PC-3 (cell line): ENCODE data around the gene ADAMTS17. TPM values are rescaled to one million over a fixed set of nuclear protein-coding genes. Genes with fewer than 3 reads are reported as not detected.

Source experiments
- ATAC-seq: fragments of 200-7000 bp; cut with Tn5 transposase; 2 replicates; pipeline ENCODE4 v1.9.1; 2020; ENCODE audit warnings: mild to moderate bottlenecking, moderate library complexity
- BruUV-seq: library from RNA; stranded (reverse); fragments of 400-500 nt; replicated peaks from 2 replicates; lab custom pipeline; 2021; lab: Mats Ljungman, UMichigan
- CTCF ChIA-PET: fragments of 300-600 bp; sonication (Branson Sonifier 250); formaldehyde crosslinking; loops from one replicate; lab custom pipeline; 2022; ENCODE audit warnings: antibody characterized with exemption; lab: Charles Lee
- POLR2A ChIA-PET: fragments of 300-600 bp; sonication (Branson Sonifier 250); formaldehyde crosslinking; loops from one replicate; lab custom pipeline; 2022; ENCODE audit warnings: antibody characterized with exemption; ENCODE audit not compliant: unreplicated experiment; lab: Charles Lee
- DNase-seq: peaks from one replicate; pipeline ENCODE4 v3.0.0-alpha.2; 2015
- H2AFZ ChIP-seq: fragments of 300-600 bp; sonication (generic); 2 replicates; pipeline ENCODE4 v1.6.0; 2016; ENCODE audit warnings: antibody characterized with exemption, low read length
- H3F3A ChIP-seq: fragments of 300-600 bp; sonication (generic); one replicate; pipeline ENCODE4 v1.6.0; 2017; ENCODE audit warnings: antibody characterized with exemption, low read length, control low read depth, mild to moderate bottlenecking; ENCODE audit not compliant: unreplicated experiment
- H3K27ac ChIP-seq: fragments of 300-600 bp; sonication (generic); 2 replicates; pipeline ENCODE4 v1.5.1; 2016; ENCODE audit warnings: mild to moderate bottlenecking, low read length
- H3K27me3 ChIP-seq: fragments of 300-600 bp; sonication (generic); 2 replicates; pipeline ENCODE4 v1.6.1; 2016; ENCODE audit warnings: low read length, mixed read lengths
- H3K36me3 ChIP-seq: fragments of 300-600 bp; sonication (generic); 2 replicates; pipeline ENCODE4 v1.6.1; 2016; ENCODE audit warnings: low read depth, mixed run types, low read length, mixed read lengths
- H3K4me1 ChIP-seq: fragments of 300-600 bp; sonication (generic); 2 replicates; pipeline ENCODE4 v1.5.1; 2016; ENCODE audit warnings: low read length; ENCODE audit not compliant: insufficient read depth
- H3K4me2 ChIP-seq: fragments of 300-600 bp; sonication (generic); 2 replicates; pipeline ENCODE4 v1.6.0; 2016; ENCODE audit warnings: low read length
- H3K4me3 ChIP-seq: fragments of 300-600 bp; sonication (generic); 2 replicates; pipeline ENCODE4 v1.5.1; 2016; ENCODE audit warnings: mild to moderate bottlenecking, low read length, mixed read lengths
- H3K79me2 ChIP-seq: fragments of 300-600 bp; sonication (generic); 2 replicates; pipeline ENCODE4 v1.6.1; 2017; ENCODE audit warnings: low read length, mixed read lengths
- H3K9ac ChIP-seq: fragments of 300-600 bp; sonication (generic); 2 replicates; pipeline ENCODE4 v1.6.0; 2016; ENCODE audit warnings: mild to moderate bottlenecking, low read length
- H3K9me2 ChIP-seq: fragments of 300-600 bp; sonication (generic); replicated peaks from 2 replicates; pipeline ENCODE4 v1.6.1; 2016; ENCODE audit warnings: mixed run types, low read length, mixed read lengths
- H3K9me3 ChIP-seq: fragments of 300-600 bp; sonication (generic); 2 replicates; pipeline ENCODE4 v1.6.1; 2016; ENCODE audit warnings: low read length, mixed read lengths
- H4K20me1 ChIP-seq: fragments of 300-600 bp; sonication (generic); 2 replicates; pipeline ENCODE4 v1.6.1; 2016; ENCODE audit warnings: low read length, mixed read lengths
- EZH2 ChIP-seq: fragments of 300-600 bp; sonication (generic); IDR thresholded peaks from one replicate; pipeline ENCODE4 v1.6.1; 2017; ENCODE audit warnings: antibody characterized with exemption, mild to moderate bottlenecking, low read length; ENCODE audit not compliant: unreplicated experiment
- EZH2phosphoT487 ChIP-seq: fragments of 300-600 bp; sonication (generic); IDR thresholded peaks from 2 replicates; pipeline ENCODE4 v1.6.1; 2018; ENCODE audit warnings: mild to moderate bottlenecking, antibody characterized with exemption, low read length, borderline replicate concordance
- intact Hi-C: fragments of 100-400 bp; cut with micrococcal nuclease; formaldehyde crosslinking; loops from 2 replicates; pipeline ENCODE4 v1.9.0; 2023
- total RNA-seq: library from RNA; depleted of rRNA; stranded (reverse); fragments of >200 nt; gene quantifications from 2 replicates; pipeline ENCODE4 v1.2.3, GENCODE V29; 2014
- TF ChIP-seq, protein P1 (sequence below): fragments of 300-600 bp; sonication (generic); conservative IDR thresholded peaks from 2 replicates; pipeline ENCODE4 v1.5.1; 2017; ENCODE audit warnings: antibody characterized with exemption, low read depth, mild to moderate bottlenecking, low read length

Gene ADAMTS17
- total RNA-seq, 1 experiment from 2014 or later, result 6.9 TPM

DNA sequence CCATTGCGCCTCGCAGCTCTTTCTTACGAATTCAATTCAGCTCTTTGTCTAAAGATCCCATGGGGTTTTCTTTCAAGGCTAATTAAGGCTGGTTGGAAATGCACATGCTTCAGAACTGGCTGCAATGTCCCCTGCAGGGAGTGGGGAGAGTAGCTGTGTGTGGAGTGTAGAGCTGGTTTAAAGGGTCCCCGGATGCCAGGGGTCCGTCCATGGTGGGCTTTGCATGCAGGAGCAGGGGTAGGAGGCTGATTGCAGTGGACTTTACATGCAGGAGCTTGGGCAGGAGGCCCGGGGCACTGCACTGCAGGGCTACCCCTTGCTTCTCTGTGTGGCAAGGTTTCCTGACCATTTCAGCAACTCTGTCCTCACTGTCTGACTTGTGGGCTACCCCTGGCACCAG, 346.9 kb downstream of the ADAMTS17 start:
- POLR2A ChIA-PET, result no interaction called here

GRCh38 chr15:99993681-99994131, 348.1 kb downstream of the ADAMTS17 start:
- Histone ChIP-seq H3K4me2 (no peak overlapping the region), H4K20me1 (no peaks in the 10 kb centered on the region), H3K9me2 (no peaks in the 10 kb centered on the region), H3K4me3 (no peak overlapping the region), H3K36me3 (no peaks in the 10 kb centered on the region), H3K9ac (no peak overlapping the region), H3K79me2 (no peaks in the 10 kb centered on the region), H3K27me3 (no peaks in the 10 kb centered on the region), H2AFZ (no peak overlapping the region), H3K27ac (no peak overlapping the region), H3K4me1 (no peaks in the 10 kb centered on the region), H3F3A (no peaks in the 10 kb centered on the region), H3K9me3 (no peaks in the 10 kb centered on the region)
- no peak for ATAC-seq
- BruUV-seq, result no TSS peak
- TF ChIP-seq, protein P1, sequence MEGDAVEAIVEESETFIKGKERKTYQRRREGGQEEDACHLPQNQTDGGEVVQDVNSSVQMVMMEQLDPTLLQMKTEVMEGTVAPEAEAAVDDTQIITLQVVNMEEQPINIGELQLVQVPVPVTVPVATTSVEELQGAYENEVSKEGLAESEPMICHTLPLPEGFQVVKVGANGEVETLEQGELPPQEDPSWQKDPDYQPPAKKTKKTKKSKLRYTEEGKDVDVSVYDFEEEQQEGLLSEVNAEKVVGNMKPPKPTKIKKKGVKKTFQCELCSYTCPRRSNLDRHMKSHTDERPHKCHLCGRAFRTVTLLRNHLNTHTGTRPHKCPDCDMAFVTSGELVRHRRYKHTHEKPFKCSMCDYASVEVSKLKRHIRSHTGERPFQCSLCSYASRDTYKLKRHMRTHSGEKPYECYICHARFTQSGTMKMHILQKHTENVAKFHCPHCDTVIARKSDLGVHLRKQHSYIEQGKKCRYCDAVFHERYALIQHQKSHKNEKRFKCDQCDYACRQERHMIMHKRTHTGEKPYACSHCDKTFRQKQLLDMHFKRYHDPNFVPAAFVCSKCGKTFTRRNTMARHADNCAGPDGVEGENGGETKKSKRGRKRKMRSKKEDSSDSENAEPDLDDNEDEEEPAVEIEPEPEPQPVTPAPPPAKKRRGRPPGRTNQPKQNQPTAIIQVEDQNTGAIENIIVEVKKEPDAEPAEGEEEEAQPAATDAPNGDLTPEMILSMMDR, result no peak
- TF ChIP-seq EZH2 (no peak), EZH2phosphoT487 (no peak)
- ChIA-PET POLR2A (no interaction called here), CTCF (no interaction called here)
- intact Hi-C loops, result no loop called here
- no peak for DNase-seq

More for the DNA sequence above, 346.9 kb downstream of the ADAMTS17 start:
- Histone ChIP-seq H3K27ac (no peak overlapping the region), H3K27me3 (no peaks in the 10 kb centered on the region), H3K36me3 (no peaks in the 10 kb centered on the region), H3F3A (no peaks in the 10 kb centered on the region), H3K9me2 (no peaks in the 10 kb centered on the region), H3K9ac (no peak overlapping the region), H3K9me3 (no peaks in the 10 kb centered on the region), H3K4me2 (no peak overlapping the region), H2AFZ (no peak overlapping the region), H3K4me3 (no peak overlapping the region), H3K4me1 (no peaks in the 10 kb centered on the region), H4K20me1 (no peaks in the 10 kb centered on the region), H3K79me2 (no peaks in the 10 kb centered on the region)
- DNase-seq (no peak), ATAC-seq (no peak)
- BruUV-seq, result no TSS peak
- intact Hi-C loops, result no loop called here
- no peak for TF ChIP-seq EZH2phosphoT487
- TF ChIP-seq, protein P1, result no peak
- TF ChIP-seq EZH2, result no peak
- CTCF ChIA-PET, result no interaction called here

DNA sequence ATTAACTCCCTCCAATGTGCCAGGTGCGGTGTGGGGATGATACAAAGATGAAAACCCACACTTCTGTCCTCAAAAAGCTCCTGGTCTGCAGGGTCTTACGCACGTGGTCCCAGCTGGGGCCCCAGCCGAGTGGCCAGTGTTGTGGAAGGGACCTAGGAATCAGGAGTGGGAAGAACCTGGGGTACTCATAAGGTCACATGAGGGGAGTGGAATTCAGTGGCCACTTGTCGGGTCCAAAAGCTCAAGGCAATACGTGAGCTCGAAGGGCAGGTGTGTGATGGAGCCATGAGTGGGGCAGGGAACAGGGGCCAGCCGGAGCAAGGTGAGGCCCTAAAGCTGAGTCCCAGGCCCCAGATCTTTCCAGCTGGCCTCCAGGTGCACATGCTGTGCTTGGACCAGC, 348.5 kb downstream of the ADAMTS17 start:
- Histone ChIP-seq H3K9me3 (no peaks in the 10 kb centered on the region), H3K4me2 (no peak overlapping the region), H3F3A (no peaks in the 10 kb centered on the region), H3K9me2 (no peaks in the 10 kb centered on the region), H3K36me3 (no peaks in the 10 kb centered on the region), H3K27me3 (no peaks in the 10 kb centered on the region), H3K79me2 (no peaks in the 10 kb centered on the region), H3K27ac (no peak overlapping the region), H3K4me1 (no peaks in the 10 kb centered on the region), H4K20me1 (no peaks in the 10 kb centered on the region), H2AFZ (no peak overlapping the region), H3K4me3 (no peak overlapping the region), H3K9ac (no peak overlapping the region)
- CTCF ChIA-PET, result no interaction called here
- no peak for DNase-seq
- no peak for ATAC-seq
- intact Hi-C loops, result no loop called here
- TF ChIP-seq EZH2phosphoT487, result no peak
- TF ChIP-seq, protein P1, result no peak
- no peak for TF ChIP-seq EZH2
- POLR2A ChIA-PET, result no interaction called here
- BruUV-seq, result no TSS peak
